Lung (tissue), 12 donors: ENCODE data around the gene FAIM2. TPM values are rescaled to one million over a fixed set of nuclear protein-coding genes. Genes with fewer than 3 reads are reported as not detected.

Experiments used
- ATAC-seq: fragments of 200-7000 bp; cut with Tn5 transposase; one replicate; pipeline ENCODE4 v1.9.1; 2020; ENCODE audit warnings: moderate number of reproducible peaks; ENCODE audit not compliant: insufficient read depth, low FRiP score
- DNase-seq, 3 donors: peaks; one replicate each; pipeline ENCODE4 v3.0.0-alpha.2; 2013 to 2017
- H3K27ac ChIP-seq, 2 donors: one replicate each; pipeline ENCODE4 v1.5.1; 2013; ENCODE audit warnings: mild to moderate bottlenecking in 2 of 2, moderate library complexity in 2 of 2, control low read depth in 1 of 2, inconsistent platforms in 1 of 2, low read depth in 1 of 2, low read length in 1 of 2
- H3K27me3 ChIP-seq, 3 donors: one replicate each; pipeline ENCODE4 v1.5.1; 2013; ENCODE audit warnings: low read length in 2 of 3; ENCODE audit not compliant: control insufficient read depth in 3 of 3, insufficient read depth in 3 of 3
- H3K36me3 ChIP-seq, 4 donors: one replicate each; pipeline ENCODE4 v1.5.1; 2013; ENCODE audit warnings: low read length in 4 of 4, mild to moderate bottlenecking in 1 of 4, moderate library complexity in 1 of 4; ENCODE audit not compliant: control insufficient read depth in 4 of 4, insufficient read depth in 4 of 4
- H3K4me1 ChIP-seq, 5 donors: one replicate each; pipeline ENCODE4 v1.5.1; 2013; ENCODE audit warnings: low read length in 5 of 5, mild to moderate bottlenecking in 2 of 5, moderate library complexity in 1 of 5; ENCODE audit not compliant: control insufficient read depth in 5 of 5, insufficient read depth in 5 of 5
- H3K4me3 ChIP-seq: one replicate; pipeline ENCODE4 v1.5.1; 2013; ENCODE audit warnings: mild to moderate bottlenecking, control low read depth, moderate library complexity
- H3K9ac ChIP-seq, 2 donors: one replicate each; pipeline ENCODE4 v1.5.1; 2013; ENCODE audit warnings: low read length in 2 of 2, control low read depth in 1 of 2; ENCODE audit not compliant: insufficient read depth in 1 of 2
- H3K9me3 ChIP-seq, 4 donors: one replicate each; pipeline ENCODE4 v1.5.1; 2013; ENCODE audit warnings: low read length in 3 of 4, mild to moderate bottlenecking in 1 of 4, moderate library complexity in 1 of 4; ENCODE audit not compliant: control insufficient read depth in 4 of 4, insufficient read depth in 3 of 4
- WGBS, 2 donors: extraction: QIAGEN DNeasy Blood & Tissue Kit; methylation state at CpG; one replicate each; pipeline ENCODE4 v1.1.7; 2013; 5-methylcytosine and 5-hydroxymethylcytosine counted together
- polyA plus RNA-seq, 2 donors: library from polyadenylated mRNA; stranded (reverse); fragments of 200-250 nt; gene quantifications; one replicate each; pipeline ENCODE4 v1.2.1, GENCODE V29; 2013
- total RNA-seq, 2 donors: library from RNA; depleted of rRNA in 1 of 2; stranded (reverse); fragments of >200 nt in 1 of 2; gene quantifications; one replicate each; pipeline ENCODE4 v1.2.1, GENCODE V29; 2014 to 2021
- TF ChIP-seq, protein P1 (sequence below): IDR thresholded peaks from 2 replicates; pipeline ENCODE4 v1.5.1; 2012; ENCODE audit warnings: mild to moderate bottlenecking; ENCODE audit errors: control extremely low read depth, extremely low read depth
- donor health status: control.
- donor health status: control.
- donor health status: Bipolar disorder and iron deficiency.
- donor health status: healthy.
- donor health status: DM: yes; HTN: yes; CAD: no.

Gene FAIM2
- total and polyA plus RNA-seq, 4 donors: 0.46 to 1.4 (median 0.55) TPM

DNA sequence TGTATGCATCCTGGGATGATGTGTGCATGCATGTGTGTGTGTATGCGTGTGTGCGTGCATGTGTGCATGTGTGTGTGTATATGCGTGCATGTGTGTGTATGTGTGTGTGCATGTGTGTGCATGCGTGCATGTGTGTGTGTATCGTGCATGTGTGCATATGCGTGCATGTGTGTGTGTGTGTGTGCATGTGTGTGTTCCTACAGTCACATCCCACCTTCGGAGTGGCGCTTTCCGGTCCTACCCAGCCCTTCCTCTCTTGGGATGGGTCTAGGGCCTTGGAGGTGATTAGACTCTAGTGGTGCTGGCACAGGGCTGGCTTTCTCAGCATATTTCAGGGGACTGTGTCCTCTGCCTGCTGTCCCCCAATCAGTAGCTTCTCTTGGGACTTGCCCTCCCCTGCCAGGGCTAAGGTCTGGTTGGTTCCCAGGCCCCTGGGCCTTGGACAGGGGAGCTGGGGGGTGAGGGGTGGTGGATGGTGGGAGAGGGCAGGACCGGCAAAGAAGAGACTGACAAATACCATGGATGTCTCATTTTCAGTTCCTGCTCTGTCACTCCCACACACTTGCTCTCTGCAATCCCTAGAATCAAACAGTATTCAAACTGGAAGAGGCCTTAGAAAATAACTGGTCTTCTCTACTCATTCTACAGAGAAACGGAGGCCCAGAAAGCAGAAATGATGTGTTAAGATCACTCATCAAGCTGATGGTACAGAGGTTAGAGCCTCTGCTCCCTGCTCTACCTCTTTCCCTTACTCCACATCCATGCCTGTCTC lies 21.9 kb upstream of the FAIM2 start:
- 88 to 91% methylated on average over 11 of the region's 11 CpGs for WGBS, 2 donors
- no peaks in the 10 kb centered on the region for H3K36me3 ChIP-seq
- DNase-seq: no peak
- H3K27me3 ChIP-seq: no peaks in the 10 kb centered on the region
- H3K9me3 ChIP-seq: no peaks in the 10 kb centered on the region
- H3K27ac ChIP-seq: no peak overlapping the region
- no peak overlapping the region for H3K9ac ChIP-seq
- H3K4me1 ChIP-seq: peaks cover 0 to 7% (median 0%) of the 10 kb centered on the region in 5 donors
- no peak overlapping the region for H3K4me3 ChIP-seq
- TF ChIP-seq, protein P1, sequence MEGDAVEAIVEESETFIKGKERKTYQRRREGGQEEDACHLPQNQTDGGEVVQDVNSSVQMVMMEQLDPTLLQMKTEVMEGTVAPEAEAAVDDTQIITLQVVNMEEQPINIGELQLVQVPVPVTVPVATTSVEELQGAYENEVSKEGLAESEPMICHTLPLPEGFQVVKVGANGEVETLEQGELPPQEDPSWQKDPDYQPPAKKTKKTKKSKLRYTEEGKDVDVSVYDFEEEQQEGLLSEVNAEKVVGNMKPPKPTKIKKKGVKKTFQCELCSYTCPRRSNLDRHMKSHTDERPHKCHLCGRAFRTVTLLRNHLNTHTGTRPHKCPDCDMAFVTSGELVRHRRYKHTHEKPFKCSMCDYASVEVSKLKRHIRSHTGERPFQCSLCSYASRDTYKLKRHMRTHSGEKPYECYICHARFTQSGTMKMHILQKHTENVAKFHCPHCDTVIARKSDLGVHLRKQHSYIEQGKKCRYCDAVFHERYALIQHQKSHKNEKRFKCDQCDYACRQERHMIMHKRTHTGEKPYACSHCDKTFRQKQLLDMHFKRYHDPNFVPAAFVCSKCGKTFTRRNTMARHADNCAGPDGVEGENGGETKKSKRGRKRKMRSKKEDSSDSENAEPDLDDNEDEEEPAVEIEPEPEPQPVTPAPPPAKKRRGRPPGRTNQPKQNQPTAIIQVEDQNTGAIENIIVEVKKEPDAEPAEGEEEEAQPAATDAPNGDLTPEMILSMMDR: no peak
- no peak for ATAC-seq

DNA sequence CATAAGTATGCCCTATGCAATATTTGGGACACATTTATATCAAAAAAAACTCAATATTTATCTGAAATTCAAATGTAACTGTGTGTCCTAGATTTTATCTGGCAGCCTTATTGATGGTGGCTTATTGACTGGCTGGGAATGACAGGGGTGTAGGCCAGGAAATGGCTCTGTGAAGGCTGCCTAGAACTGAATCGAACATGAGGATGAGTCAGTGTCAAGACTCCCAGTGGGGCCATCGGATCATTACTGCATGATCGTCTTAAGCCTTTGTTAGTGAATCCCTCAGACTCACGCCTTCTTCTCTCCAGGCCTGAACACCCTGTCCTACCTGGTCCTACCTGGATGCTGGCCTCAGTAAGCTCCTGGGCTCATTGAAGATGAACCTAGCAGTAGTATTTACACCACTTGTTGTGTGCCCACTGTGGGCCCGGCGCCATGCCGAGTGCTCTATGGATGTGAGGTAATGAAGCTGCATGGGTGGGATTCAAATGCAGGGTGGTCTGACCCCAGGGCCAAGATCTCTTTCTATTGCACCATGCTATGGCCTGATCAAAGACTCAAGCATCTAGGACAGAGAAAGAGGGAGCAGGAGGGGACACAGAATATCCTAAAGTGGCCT lies 21.0 kb upstream of the FAIM2 start:
- Histone ChIP-seq H3K4me1 (peaks cover 0 to 7% (median 0%) of the 10 kb centered on the region in 5 donors), H3K9me3 (no peaks in the 10 kb centered on the region), H3K9ac (no peak overlapping the region), H3K27ac (no peak overlapping the region), H3K36me3 (no peaks in the 10 kb centered on the region), H3K4me3 (no peak overlapping the region), H3K27me3 (no peaks in the 10 kb centered on the region)
- WGBS, 2 donors: 90 to 95% methylated on average over 7 of the region's 7 CpGs
- TF ChIP-seq, protein P1: no peak
- DNase-seq (no peak), ATAC-seq (no peak)

DNA sequence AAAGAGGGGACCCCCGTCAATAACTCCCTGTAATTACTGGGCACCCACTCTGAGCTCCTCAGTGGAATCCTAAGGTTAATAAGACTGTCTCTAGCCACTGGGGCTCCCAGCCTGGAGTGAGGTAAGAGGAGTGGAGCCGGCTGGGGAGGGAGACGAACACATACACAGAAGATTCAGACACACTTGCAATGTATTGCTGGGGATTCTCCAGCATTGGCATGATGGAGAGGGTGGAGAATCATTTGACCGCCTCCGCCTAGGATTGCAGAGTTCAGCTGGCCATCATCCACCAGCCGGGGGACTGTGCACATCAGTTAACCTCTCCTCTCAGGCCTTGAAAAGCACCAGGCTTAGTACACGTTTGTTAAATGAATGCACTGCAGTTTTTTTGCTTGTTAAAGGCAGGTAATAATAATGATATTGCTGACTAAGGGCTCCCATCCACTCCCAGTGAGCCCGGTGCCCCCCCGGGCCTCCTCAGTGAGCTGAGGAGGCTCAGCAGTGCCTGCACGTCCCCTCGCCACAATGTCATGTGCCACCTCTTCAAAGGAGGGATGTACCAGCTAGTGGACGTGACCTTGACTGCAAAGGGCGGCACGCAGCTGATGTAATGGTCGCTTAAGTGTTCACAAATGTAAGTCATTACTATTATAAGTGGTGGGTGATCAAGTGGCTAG lies 20.3 kb upstream of the FAIM2 start:
- ATAC-seq: no peak
- H3K36me3 ChIP-seq: no peaks in the 10 kb centered on the region
- TF ChIP-seq, protein P1: no peak
- no peak overlapping the region for H3K9ac ChIP-seq
- H3K27ac ChIP-seq: no peak overlapping the region
- no peak overlapping the region for H3K4me3 ChIP-seq
- DNase-seq: no peak
- H3K9me3 ChIP-seq: no peaks in the 10 kb centered on the region
- H3K27me3 ChIP-seq: no peaks in the 10 kb centered on the region
- peaks cover 0 to 7% (median 0%) of the 10 kb centered on the region in 5 donors for H3K4me1 ChIP-seq
- WGBS, 2 donors: 87 to 94% methylated on average over 15 of the region's 15 CpGs
